ENCODE data around the gene LMNA.
"Not testable (repeated sequence)": the region's sequence is repeated elsewhere in the genome, so short reads cannot be mapped to it uniquely, and the experiment has no call there.

LMNA gene

DNA sequence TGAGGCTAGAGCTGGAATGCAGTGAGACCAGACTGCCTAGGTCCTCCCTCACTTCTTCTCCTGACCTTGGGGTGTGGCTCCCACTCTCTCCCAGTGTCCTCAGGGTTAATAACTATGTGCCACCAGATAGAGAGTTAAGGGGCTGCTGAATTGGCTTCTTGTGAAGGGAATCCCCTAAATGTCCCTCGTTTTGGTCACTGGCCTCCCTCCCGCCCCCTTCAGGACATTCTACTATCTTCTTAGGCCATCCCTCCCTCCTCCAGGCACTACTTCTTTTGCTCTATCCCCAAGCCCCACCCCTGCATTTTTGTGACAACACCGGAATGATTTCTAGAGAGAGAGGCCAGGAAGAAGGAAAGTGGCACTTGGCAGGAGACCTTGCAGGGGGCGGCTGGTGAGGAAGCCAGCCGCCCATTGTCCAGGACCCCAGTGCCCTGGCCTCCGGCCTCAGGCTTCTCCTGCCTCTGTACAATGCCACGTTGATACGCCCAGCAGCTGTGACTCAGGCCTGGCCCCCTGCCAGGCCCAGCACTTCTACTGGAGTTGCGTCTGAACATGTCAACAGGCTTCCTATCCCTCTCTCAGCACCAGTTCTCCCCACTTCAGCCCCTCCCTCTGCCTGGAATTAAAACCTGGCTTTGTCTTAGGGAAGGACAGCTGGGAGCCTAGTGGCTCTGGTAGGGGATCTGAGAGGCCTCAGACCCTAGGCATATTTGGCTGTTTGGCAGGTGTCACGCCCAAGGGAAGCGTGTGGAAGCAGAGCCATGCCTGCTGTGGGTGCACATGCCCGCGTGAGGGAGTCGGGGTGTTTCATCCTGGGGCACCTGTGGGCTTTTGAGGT is 9.1 kb downstream of the LMNA start:
- DNase-seq, result peak; percentile 99

DNA sequence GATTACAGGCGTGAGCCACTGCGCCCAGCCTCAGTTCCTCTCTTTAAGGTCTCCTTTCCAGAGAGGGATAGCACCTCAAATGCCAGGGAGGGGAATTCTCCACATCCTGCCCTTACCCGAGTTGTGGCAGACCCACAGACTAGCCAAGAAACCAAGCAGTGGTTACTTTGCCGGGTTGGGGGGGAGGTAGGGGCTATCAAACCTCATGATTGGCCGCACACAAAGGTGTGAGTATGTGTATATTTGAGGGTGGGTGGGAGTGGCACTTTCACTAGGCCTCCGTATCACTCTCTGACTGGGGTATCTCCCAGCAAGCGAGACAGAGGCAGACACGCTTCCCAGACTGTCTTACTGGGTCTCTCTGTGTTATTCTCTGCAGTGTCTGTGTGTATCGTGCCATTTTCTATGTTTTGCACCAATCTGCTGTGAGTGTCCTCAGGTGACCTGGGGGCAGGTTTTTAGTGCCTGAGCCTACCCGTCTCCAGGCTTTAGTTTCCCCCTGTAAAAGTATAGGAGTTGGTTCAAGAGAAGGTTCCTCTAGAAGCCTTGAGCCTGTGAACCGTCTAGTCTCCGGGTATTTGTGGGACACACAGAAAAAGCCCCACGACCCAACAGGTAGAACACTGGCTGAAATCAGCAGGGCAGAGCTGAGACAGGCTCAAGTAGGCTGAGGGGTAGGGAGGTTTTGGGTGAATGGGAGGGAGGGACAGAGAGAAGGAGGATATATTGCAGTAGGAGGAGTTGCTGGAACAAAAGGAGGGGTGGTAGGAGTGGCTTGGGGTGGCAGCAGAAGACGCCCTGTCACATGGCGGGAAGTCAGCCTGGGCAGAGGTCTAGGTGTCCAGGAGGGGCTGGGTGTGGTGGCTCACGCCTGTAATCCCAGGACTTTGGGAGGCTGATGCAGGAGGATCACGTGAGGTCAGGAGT is 10.3 kb downstream of the LMNA start:
- DNase-seq, result no peak

DNA sequence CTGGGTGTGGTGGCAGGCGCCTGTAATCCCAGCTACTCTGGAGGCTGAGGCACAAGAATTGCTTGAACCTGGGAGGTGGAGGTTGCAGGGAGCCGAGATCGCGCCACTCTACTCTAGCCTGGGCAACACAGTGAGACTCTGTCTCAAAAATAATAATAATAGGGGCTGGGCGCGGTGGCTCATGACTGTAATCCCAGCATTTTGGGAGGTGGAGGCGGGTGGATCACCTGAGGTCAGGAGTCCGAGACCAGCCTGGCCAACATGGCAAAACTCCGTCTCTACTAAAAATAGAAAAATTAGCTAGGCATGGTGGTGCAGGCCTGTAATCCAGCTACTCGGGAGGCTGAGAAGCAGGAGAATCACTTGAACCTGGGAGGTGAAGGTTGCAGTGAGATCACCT is 11.0 kb downstream of the LMNA start:
- not testable (repeated sequence) for DNase-seq

DNA sequence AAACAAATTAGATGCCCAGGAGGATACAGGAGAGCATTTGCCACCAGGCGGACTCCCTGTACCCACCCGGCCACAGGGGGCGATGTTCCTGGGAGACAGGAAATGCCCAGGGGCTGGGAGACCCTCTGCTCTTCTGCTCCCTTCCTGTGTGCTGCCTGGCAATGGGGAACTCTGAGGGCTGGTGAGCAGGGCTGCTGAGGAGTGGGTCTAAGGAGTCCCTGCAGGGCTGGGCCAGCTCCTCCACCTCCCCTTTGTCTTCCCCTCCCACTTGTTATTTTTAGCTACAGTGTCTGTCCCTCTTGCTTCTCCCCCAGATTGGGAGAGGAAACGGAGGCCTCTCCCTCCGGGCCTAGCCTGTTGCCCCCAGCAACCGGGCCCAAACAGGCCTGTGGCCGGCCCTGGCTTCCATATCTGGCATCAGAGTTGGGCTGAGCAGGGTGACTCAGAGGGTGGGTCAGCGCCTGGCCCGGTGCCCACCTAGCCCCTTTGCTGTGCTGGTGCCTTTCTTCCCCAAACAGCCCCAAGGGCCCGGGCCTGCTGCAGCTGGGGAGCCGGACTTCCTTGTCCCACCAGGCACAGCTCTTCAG is 11.6 kb downstream of the LMNA start:
- peak; percentile 30 for DNase-seq

DNA sequence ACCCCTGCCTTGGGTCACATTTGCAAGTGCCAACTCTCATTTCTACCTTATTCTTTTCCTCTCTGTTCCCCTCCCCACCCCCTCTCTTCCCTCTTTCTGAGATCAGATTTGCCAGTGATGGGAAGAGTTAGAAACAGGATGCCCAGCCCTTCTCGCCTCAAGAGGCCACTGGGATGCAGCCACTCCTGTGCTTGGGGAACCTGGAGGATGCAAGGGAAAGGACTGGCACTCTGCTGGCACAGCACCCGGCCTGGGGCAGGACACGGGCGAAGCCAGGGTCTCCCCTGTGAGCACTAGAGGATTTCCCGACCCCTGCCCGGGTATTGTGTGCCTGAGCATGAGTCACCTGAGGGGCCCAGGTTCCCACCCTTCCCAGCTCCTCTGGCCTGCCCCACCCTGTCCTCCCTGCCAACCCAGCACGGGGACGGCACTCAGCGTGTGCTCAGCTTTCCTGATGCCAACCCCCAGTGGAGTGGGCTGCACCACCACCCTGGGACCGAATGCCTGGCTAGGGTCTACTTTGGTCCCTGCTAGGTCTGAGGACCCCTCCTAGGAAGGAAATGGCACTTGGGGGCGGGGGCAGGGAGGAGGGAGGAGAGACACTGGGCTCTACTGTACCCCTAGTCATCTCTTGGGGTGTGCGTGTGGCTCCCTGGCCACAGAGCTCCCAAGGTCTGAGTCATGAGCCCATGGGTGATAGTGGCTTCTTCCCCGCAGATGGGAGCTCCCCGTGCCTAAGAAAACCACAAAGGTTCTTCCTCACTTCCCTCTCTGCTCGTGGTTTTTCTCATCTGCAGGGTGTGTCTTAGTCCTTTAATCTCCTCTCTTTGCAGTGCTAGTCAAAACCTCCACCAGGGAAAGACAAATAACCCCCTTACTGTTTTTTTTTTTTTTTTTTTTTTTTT is 12.4 kb downstream of the LMNA start:
- peak; percentile 30 for DNase-seq

DNA sequence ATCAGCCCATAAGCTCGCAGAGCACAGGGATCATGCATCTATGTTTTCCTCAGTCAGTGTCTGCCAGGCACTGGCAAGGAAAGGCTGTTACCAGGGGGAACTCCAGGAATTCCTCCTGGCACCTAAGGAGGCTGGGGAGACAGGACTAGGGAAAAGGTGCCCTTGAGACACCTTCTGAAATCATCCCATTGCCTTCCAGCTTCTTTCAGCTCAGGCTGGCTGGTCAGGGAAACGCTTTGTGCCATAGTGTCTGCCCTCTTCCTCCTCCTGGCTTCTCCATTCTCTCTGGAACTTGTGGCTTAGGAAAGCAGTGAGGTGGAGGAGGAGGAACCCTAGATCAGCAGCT is 13.8 kb downstream of the LMNA start:
- no peak for DNase-seq

- DNase-seq, result no peak
Measured at GRCh38 chr1:156128654-156129597, 14.4 kb downstream of the LMNA start.

DNA sequence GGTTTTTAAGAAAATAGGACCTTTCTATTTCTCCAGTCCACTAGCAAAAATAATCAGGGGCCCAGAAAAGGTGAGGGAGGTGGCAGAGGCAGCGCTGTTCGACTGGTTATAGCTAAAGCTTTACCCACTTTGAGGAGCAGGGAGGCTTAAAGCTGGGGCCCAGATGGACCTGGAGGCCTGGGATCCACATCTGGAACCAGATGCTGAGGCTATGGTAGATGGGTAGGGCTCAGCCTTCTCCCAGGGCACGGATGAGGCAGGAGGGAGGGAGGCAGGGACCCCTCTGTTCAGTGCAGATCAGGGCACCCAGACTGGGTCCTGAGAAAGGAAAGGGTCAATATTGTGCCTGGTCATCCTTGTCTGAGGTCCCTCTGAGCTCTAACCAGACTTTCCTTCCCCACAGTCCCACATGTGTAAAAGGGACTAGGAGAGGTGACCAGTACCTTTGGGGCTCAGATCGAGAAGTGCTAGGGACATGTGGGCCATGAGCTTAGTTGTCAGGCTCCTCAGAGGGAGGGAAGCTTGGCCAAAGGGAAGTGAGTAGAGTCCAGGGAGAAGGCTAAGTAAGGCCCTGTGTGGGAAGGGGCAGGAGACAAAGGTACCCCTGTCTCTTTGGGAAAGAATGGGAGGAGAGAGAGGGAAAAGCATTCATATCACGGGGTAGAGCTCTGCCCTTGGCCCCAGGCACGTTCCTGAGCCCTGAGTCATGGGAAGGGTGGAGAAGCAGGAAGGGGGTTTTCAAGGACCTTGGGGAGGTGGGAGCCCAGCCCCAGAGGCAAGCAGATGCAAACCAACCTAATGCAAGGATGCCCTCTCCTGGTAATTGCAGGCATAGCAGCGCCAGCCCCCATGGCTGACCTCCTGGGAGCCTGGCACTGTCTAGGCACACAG is 15.4 kb downstream of the LMNA start:
- DNase-seq, result peak; percentile 77

DNA sequence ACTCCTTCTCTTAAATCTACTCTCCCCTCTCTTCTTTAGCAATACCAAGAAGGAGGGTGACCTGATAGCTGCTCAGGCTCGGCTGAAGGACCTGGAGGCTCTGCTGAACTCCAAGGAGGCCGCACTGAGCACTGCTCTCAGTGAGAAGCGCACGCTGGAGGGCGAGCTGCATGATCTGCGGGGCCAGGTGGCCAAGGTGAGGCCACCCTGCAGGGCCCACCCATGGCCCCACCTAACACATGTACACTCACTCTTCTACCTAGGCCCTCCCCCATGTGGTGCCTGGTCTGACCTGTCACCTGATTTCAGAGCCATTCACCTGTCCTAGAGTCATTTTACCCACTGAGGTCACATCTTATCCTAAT is 16.0 kb downstream of the LMNA start:
- no peak for DNase-seq

- DNase-seq, result no peak
Measured at GRCh38 chr1:156134716-156135435, 20.4 kb downstream of the LMNA start.

GRCh38 chr1:156135930-156136871 is 21.7 kb downstream of the LMNA start:
- DNase-seq, result no peak

- no peak for DNase-seq
Measured at GRCh38 chr1:156136970-156137483, 22.5 kb downstream of the LMNA start.

DNA sequence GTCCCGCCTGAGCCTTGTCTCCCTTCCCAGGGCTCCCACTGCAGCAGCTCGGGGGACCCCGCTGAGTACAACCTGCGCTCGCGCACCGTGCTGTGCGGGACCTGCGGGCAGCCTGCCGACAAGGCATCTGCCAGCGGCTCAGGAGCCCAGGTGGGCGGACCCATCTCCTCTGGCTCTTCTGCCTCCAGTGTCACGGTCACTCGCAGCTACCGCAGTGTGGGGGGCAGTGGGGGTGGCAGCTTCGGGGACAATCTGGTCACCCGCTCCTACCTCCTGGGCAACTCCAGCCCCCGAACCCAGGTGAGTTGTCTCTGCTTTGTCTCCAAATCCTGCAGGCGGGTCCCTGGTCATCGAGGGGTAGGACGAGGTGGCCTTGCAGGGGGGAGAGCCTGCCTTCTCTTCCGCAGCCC is 24.0 kb downstream of the LMNA start:
- DNase-seq, result no peak

- no peak for DNase-seq
Measured at GRCh38 chr1:156140879-156141707, 26.6 kb downstream of the LMNA start.

DNA sequence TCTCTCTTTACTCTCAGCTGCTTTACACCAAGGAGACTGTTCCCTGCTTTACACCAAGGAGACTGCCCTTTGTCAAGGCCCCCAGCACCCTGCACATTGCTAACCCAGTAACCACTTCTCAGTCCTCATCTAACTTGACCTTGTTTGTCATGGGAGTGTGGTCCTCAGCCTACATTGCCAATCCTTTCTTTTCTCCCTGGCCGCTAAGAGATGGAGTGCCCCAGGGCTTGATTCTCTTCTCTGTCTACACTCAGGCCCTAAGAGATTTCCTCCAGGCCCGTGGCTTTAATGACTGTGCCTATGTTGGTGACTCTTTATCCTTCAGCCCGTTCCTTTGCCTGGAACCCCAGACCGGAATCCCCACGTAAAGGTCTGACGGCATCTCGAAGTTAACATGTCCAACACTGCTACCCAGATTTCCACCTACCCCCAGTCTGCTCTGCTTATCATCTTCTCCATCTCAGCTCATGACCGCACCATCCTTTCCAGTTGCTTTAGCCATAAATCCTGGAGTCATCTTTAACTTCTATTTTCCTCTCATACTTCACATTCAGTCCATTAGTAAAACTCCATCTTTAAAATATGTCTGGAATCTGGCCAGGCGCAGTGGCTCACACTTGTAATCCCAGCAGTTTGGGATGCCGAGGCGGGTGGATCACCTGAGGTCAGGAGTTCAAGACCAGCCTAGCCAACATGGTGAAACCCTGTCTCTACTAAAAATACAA is 29.4 kb downstream of the LMNA start:
- DNase-seq, result no peak

DNA sequence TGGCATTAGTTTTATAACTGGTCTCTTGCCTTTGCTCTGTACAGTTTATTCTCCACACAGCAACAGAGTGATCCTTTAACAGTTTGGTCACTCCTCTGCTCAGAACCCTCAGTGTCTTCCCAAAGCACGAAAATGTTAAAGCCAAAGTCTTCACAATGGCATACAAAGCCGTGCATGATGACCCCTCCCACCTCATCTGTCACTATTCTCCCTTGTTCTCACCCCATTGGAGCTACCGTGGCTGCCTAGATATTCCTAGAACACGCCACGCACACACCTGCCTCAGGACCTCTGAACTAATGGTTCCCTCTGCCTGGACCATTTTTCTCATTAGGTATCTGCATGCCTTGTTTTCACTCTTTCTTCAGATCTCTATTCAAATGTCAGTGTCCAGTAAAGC is 30.2 kb downstream of the LMNA start:
- no peak for DNase-seq

DNA sequence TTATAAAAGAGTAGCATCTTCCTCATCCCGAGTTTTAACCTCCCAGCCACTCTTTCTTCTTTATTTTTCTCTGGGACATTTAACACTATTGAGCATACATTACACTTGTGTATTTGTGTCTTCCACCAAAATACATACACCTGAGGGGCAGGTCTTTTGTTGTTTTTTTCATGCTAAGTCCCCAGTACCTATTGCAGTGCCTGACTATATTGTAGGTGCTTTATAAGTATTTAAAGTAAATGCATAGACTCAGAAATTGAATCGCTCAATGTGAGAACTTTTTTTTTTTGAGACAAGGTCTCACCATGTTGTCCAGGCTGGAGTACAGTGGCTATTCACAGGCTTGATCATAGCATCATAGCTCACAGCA is 31.1 kb downstream of the LMNA start:
- no peak for DNase-seq
